Jurkat, Clone E6-1 (cell line): ENCODE data around the gene ROPN1.
"Not testable (repeated sequence)": the region's sequence is repeated elsewhere in the genome, so short reads cannot be mapped to it uniquely, and the experiment has no call there.

Experiments
- DNase-seq: peaks from one replicate; pipeline ENCODE4 v3.0.0-alpha.2; 2011; ENCODE audit warnings: low read depth, low spot score
- H3K4me3 ChIP-seq: 2 replicates; pipeline ENCODE4 v1.5.1; 2011; ENCODE audit warnings: mild to moderate bottlenecking, low read length, control low read depth, moderate library complexity

Gene ROPN1

GRCh38 chr3:124002405-124003079 is 10.6 kb upstream of the ROPN1 start:
- DNase-seq, H3K4me3 ChIP-seq: not testable (repeated sequence)

- not testable (repeated sequence) for DNase-seq, H3K4me3 ChIP-seq
Measured at GRCh38 chr3:124001366-124001765, 9.4 kb upstream of the ROPN1 start.

- H3K4me3 ChIP-seq = no peak overlapping the region
- DNase-seq = no peak
Measured at GRCh38 chr3:123997543-123997942, 5.6 kb upstream of the ROPN1 start.

- no peak for DNase-seq
Measured at GRCh38 chr3:123993818-123994217, 1.9 kb upstream of the ROPN1 start.

GRCh38 chr3:123986427-123986826 is 5.5 kb downstream of the ROPN1 start:
- DNase-seq = no peak
- no peak overlapping the region for H3K4me3 ChIP-seq

More at GRCh38 chr3:123993818-123994217, 1.9 kb upstream of the ROPN1 start:
- no peak overlapping the region for H3K4me3 ChIP-seq

- H3K4me3 ChIP-seq = no peak overlapping the region
- DNase-seq = no peak
Measured at GRCh38 chr3:123984957-123985356, 7.0 kb downstream of the ROPN1 start.

GRCh38 chr3:123984350-123984749 is 7.6 kb downstream of the ROPN1 start:
- H3K4me3 ChIP-seq = no peak overlapping the region
- DNase-seq = no peak

GRCh38 chr3:123981317-123981716 is 10.6 kb downstream of the ROPN1 start:
- H3K4me3 ChIP-seq, DNase-seq: not testable (repeated sequence)

- H3K4me3 ChIP-seq = no peak overlapping the region
Measured at GRCh38 chr3:123980539-123980938, 11.4 kb downstream of the ROPN1 start.

GRCh38 chr3:123979525-123980501 is 12.1 kb downstream of the ROPN1 start:
- not testable (repeated sequence) for DNase-seq, H3K4me3 ChIP-seq

More at GRCh38 chr3:123980539-123980938, 11.4 kb downstream of the ROPN1 start:
- no peak for DNase-seq

GRCh38 chr3:123976904-123977303 is 15.0 kb downstream of the ROPN1 start:
- not testable (repeated sequence) for DNase-seq, H3K4me3 ChIP-seq

- not testable (repeated sequence) for H3K4me3 ChIP-seq, DNase-seq
Measured at GRCh38 chr3:123976181-123976898, 15.6 kb downstream of the ROPN1 start.

- DNase-seq, H3K4me3 ChIP-seq: not testable (repeated sequence)
Measured at GRCh38 chr3:123975030-123975429, 16.9 kb downstream of the ROPN1 start.

GRCh38 chr3:123971406-123971805 is 20.5 kb downstream of the ROPN1 start:
- no peak for DNase-seq
- H3K4me3 ChIP-seq = no peak overlapping the region

- not testable (repeated sequence) for H3K4me3 ChIP-seq, DNase-seq
Measured at GRCh38 chr3:123967260-123967659, 24.7 kb downstream of the ROPN1 start.

GRCh38 chr3:123966799-123967198 is 25.1 kb downstream of the ROPN1 start:
- H3K4me3 ChIP-seq, DNase-seq: not testable (repeated sequence)

- H3K4me3 ChIP-seq, DNase-seq: not testable (repeated sequence)
Measured at GRCh38 chr3:123964793-123965192, 27.1 kb downstream of the ROPN1 start.

GRCh38 chr3:123961508-123961856 is 30.4 kb downstream of the ROPN1 start:
- no peak for DNase-seq
- peak overlapping the region; percentile 93 for H3K4me3 ChIP-seq

- DNase-seq = peak; percentile 91
- peak within 1 kb of the TSS; percentile 93 for H3K4me3 ChIP-seq
Measured at GRCh38 chr3:123960781-123961507, 31.0 kb downstream of the ROPN1 start, which contains the start of gene CCDC14. Gene CCDC14 (minus strand): TSS chr3:123961229. CDS start chr3:123961173, 56 bp downstream.
